ENCODE data around the gene TTC29. TPM values are rescaled to one million over a fixed set of nuclear protein-coding genes. Genes with fewer than 3 reads are reported as not detected.
"Not testable (repeated sequence)": the region's sequence is repeated elsewhere in the genome, so short reads cannot be mapped to it uniquely, and the experiment has no call there.

Gene TTC29
- total RNA-seq, 1 donor from 2014 or later = 0.56 TPM

GRCh38 chr4:146709956-146710355 lies 235.7 kb downstream of the TTC29 start:
- no peaks in the 10 kb centered on the region for H3K36me3 Mint-ChIP-seq

GRCh38 chr4:146699910-146700309 lies 245.8 kb downstream of the TTC29 start:
- H3K4me1 Mint-ChIP-seq = no peaks in the 10 kb centered on the region
- no peak overlapping the region for H3K4me3 Mint-ChIP-seq
- no peak for TF ChIP-seq CTCF (IDR thresholded peaks at IDR 0.05; ENCODE audit: unreplicated experiment)
- peaks cover 13% of the 10 kb centered on the region for H3K27me3 Mint-ChIP-seq (ENCODE audit: low read depth)
- H3K9me3 Mint-ChIP-seq = peaks cover 11% of the 10 kb centered on the region
- H3K27ac Mint-ChIP-seq = no peak overlapping the region
- no peak for DNase-seq (ENCODE audit: low spot score in 2 of 2, unreplicated experiment in 2 of 2)
- no peaks in the 10 kb centered on the region for H3K36me3 Mint-ChIP-seq

More at GRCh38 chr4:146709956-146710355, 235.7 kb downstream of the TTC29 start:
- DNase-seq (ENCODE audit: low spot score in 2 of 2, unreplicated experiment in 2 of 2) = no peak
- no peak for TF ChIP-seq CTCF (IDR thresholded peaks at IDR 0.05; ENCODE audit: unreplicated experiment)
- peaks cover 3% of the 10 kb centered on the region for H3K27me3 Mint-ChIP-seq (ENCODE audit: low read depth)
- H3K9me3 Mint-ChIP-seq = no peaks in the 10 kb centered on the region
- no peak overlapping the region for H3K27ac Mint-ChIP-seq
- H3K4me1 Mint-ChIP-seq = no peaks in the 10 kb centered on the region
- no peak overlapping the region for H3K4me3 Mint-ChIP-seq

GRCh38 chr4:146674829-146675570 lies 270.7 kb downstream of the TTC29 start:
- Mint-ChIP-seq H3K27me3 (ENCODE audit: low read depth) (peaks cover 63% of the 10 kb centered on the region), H3K36me3 (no peaks in the 10 kb centered on the region), H3K27ac (no peak overlapping the region), H3K9me3 (peaks cover 9% of the 10 kb centered on the region), H3K4me1 (no peaks in the 10 kb centered on the region), H3K4me3 (no peak overlapping the region)
- no peak for TF ChIP-seq CTCF (IDR thresholded peaks at IDR 0.05; ENCODE audit: unreplicated experiment)
- DNase-seq (ENCODE audit: low spot score in 2 of 2, unreplicated experiment in 2 of 2) = no peak

GRCh38 chr4:146663968-146664311 lies 281.7 kb downstream of the TTC29 start:
- H3K9me3 Mint-ChIP-seq; H3K4me3 Mint-ChIP-seq; H3K4me1 Mint-ChIP-seq; H3K27ac Mint-ChIP-seq; H3K36me3 Mint-ChIP-seq; DNase-seq (ENCODE audit: low spot score in 2 of 2, unreplicated experiment in 2 of 2): not testable (repeated sequence)
- H3K27me3 Mint-ChIP-seq (ENCODE audit: low read depth) = peaks cover 42% of the 10 kb centered on the region

GRCh38 chr4:146661367-146661766 lies 284.3 kb downstream of the TTC29 start:
- no peak for TF ChIP-seq CTCF (IDR thresholded peaks at IDR 0.05; ENCODE audit: unreplicated experiment)
- Mint-ChIP-seq H3K27me3 (ENCODE audit: low read depth) (peaks cover 65% of the 10 kb centered on the region), H3K4me3 (no peak overlapping the region), H3K27ac (no peak overlapping the region), H3K9me3 (peaks cover 4% of the 10 kb centered on the region), H3K4me1 (no peaks in the 10 kb centered on the region), H3K36me3 (no peaks in the 10 kb centered on the region)
- no peak for DNase-seq (ENCODE audit: low spot score in 2 of 2, unreplicated experiment in 2 of 2)

All from mesothelial cell of epicardium (in vitro differentiated cells).